T-cell (primary cell): ENCODE measurements around the gene CDT1. TPM values are rescaled to one million over a fixed set of nuclear protein-coding genes. Genes with fewer than 3 reads are reported as not detected.

Experiments
- ATAC-seq, 4 experiments: fragments of 200-7000 bp in 3 of 4; fragments of 150-1000 bp in 1 of 4; cut with Tn5 transposase; replicated peaks in 1 of 4; 1 replicate in 3 of 4; 2 replicates in 1 of 4; pipeline ENCODE4 v1.10.0; 2021; ENCODE audit warnings: moderate library complexity in 3 of 4, mild to moderate bottlenecking in 2 of 4, moderate number of reproducible peaks in 1 of 4
- CTCF ChIA-PET, 2 donors: fragments of 300-600 bp; sonication (Branson Sonifier 250); formaldehyde crosslinking; loops; one replicate each; lab custom pipeline; 2022; ENCODE audit warnings: antibody characterized with exemption in 2 of 2; lab: Charles Lee
- POLR2A ChIA-PET, 2 donors: fragments of 300-600 bp; sonication (Branson Sonifier 250); formaldehyde crosslinking; loops; one replicate each; lab custom pipeline; 2022; ENCODE audit warnings: antibody characterized with exemption in 2 of 2; lab: Charles Lee
- DNase-seq, 35 experiments: peaks; one replicate each; pipeline versions ENCODE4 v3.0.0 to v3.0.0-alpha.2; 2013 to 2023
- H3K27ac ChIP-seq: one replicate; pipeline ENCODE4 v1.5.1; 2013; ENCODE audit warnings: low read length
- H3K27me3 ChIP-seq, 2 experiments: replicated peaks in 1 of 2; 1 replicate in 1 of 2; 2 replicates in 1 of 2; pipeline versions ENCODE4 v1.6.1 to v1.7.0; 2013; ENCODE audit warnings: low read length in 1 of 2, mixed read lengths in 1 of 2; ENCODE audit not compliant: control insufficient read depth in 2 of 2, insufficient read depth in 2 of 2; ENCODE audit errors: extremely low read depth in 1 of 2
- H3K36me3 ChIP-seq, 2 donors: 1 replicate in 1 of 2; 2 replicates in 1 of 2; pipeline versions ENCODE4 v1.6.1 to v1.7.0; 2013; ENCODE audit warnings: low read length in 1 of 2; ENCODE audit not compliant: control insufficient read depth in 2 of 2, insufficient read depth in 1 of 2; ENCODE audit errors: extremely low read depth in 1 of 2
- H3K4me1 ChIP-seq, 2 experiments: 1 replicate in 1 of 2; 2 replicates in 1 of 2; pipeline versions ENCODE4 v1.6.1 to v1.7.0; 2013; ENCODE audit warnings: low read length in 2 of 2, mixed read lengths in 1 of 2; ENCODE audit not compliant: insufficient read depth in 2 of 2, control insufficient read depth in 1 of 2; ENCODE audit errors: extremely low read depth in 1 of 2
- H3K4me3 ChIP-seq, 2 donors: 1 replicate in 1 of 2; 2 replicates in 1 of 2; pipeline versions ENCODE4 v1.5.1 to v1.7.0; 2013; ENCODE audit warnings: mild to moderate bottlenecking in 2 of 2, low read length in 1 of 2, moderate library complexity in 1 of 2; ENCODE audit not compliant: control insufficient read depth in 1 of 2; ENCODE audit errors: extremely low read depth in 1 of 2
- H3K9me3 ChIP-seq: 2 replicates; pipeline ENCODE4 v1.7.0; 2013
- H3K27ac Mint-ChIP-seq, 2 donors: one replicate each; pipeline ENCODE4 v1.8.0; 2020 to 2021; ENCODE audit warnings: mild to moderate bottlenecking in 2 of 2, mixed read lengths in 2 of 2
- H3K27me3 Mint-ChIP-seq, 2 donors: one replicate each; pipeline ENCODE4 v1.8.0; 2021 to 2022; ENCODE audit warnings: mixed read lengths in 2 of 2
- H3K36me3 Mint-ChIP-seq: one replicate; pipeline ENCODE4 v1.8.0; 2021; ENCODE audit warnings: mixed read lengths
- H3K4me1 Mint-ChIP-seq, 3 donors: one replicate each; pipeline ENCODE4 v1.8.0; 2020 to 2022; ENCODE audit warnings: mixed read lengths in 3 of 3, mild to moderate bottlenecking in 1 of 3
- H3K4me3 Mint-ChIP-seq, 3 donors: one replicate each; pipeline ENCODE4 v1.8.0; 2020 to 2022; ENCODE audit warnings: mild to moderate bottlenecking in 3 of 3, mixed read lengths in 3 of 3, moderate library complexity in 3 of 3
- H3K9me3 Mint-ChIP-seq, 3 donors: one replicate each; pipeline ENCODE4 v1.8.0; 2020 to 2022; ENCODE audit warnings: mixed read lengths in 3 of 3
- WGBS: methylation state at CpG from one replicate; pipeline ENCODE4 v1.1.5; 2013; ENCODE audit warnings: missing lambda C conversion rate; ENCODE audit not compliant: insufficient coverage; 5-methylcytosine and 5-hydroxymethylcytosine counted together
- total RNA-seq, 35 experiments: library from RNA in 6 of 35; stranded (reverse) in 6 of 35; fragments of 120-200 nt in 1 of 35; gene quantifications; one replicate each; pipeline versions ENCODE4 v1.2.1 to v1.2.4 and lab custom pipeline; 2013 to 2026

CDT1 gene
- total RNA-seq, 5 donors from 2014 or later (not counting 1 experiment from before 2014, with no cell fraction given), result 0.93 to 3.7 (median 1.5) TPM

- no peaks in the 10 kb centered on the region for H3K27me3 Mint-ChIP-seq
- H3K4me1 ChIP-seq, result peaks cover 14 to 61% of the 10 kb centered on the region in 2 experiments
- CTCF ChIA-PET, result no interaction called here
- no peaks in the 10 kb centered on the region for H3K9me3 ChIP-seq
- H3K36me3 Mint-ChIP-seq, result no peaks in the 10 kb centered on the region
- ATAC-seq (no peak), DNase-seq (no peak)
- no peak overlapping the region for H3K27ac ChIP-seq
- POLR2A ChIA-PET, result no interaction called here
- no peak overlapping the region for H3K4me3 ChIP-seq
- H3K9me3 Mint-ChIP-seq, result no peaks in the 10 kb centered on the region
- no peaks in the 10 kb centered on the region for H3K36me3 ChIP-seq
- peak overlapping the region in 1 of 2 donors; percentile 4 for H3K27ac Mint-ChIP-seq
- peaks cover 29 to 37% (median 34%) of the 10 kb centered on the region in 3 donors for H3K4me1 Mint-ChIP-seq
- H3K27me3 ChIP-seq, result no peaks in the 10 kb centered on the region
- no peak overlapping the region for H3K4me3 Mint-ChIP-seq
These were observed 4.7 kb upstream of the CDT1 start for GRCh38 chr16:88798772-88799455.

DNA sequence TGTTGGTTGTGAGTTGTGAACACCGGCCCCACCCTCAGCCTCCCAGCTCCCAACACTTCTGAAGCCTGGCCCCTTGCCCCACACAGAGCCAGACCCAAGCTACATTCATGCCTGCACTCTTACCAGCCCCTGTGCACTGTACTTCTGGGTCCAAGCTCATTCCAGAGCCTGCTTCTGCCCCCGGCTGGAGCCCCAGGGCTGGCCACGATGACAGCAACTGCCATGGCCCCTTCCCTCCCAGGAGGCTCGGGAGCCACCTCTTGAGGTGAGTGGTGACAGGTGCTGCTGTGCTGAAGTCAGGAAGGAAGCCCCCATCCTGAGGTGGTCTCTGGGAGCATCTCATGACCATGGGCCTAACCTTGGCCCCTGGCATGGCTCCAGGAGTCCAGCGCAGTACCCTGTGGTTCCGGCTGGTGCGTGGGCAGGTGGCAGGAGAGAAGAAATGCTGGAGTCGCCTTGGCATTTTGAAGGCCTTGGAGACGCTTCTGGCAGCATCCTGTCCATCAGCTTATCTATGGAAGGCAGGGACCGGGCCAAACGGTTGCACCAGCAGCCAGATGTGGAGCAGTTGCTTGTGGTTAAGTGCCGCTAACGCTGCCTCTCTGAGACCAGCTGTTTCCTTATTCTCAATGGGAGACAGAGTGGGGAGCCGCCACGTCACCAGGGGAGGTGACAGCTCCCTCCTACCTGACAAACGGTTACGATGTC, 3.9 kb upstream of the CDT1 start:
- Mint-ChIP-seq H3K27ac (no peak overlapping the region), H3K36me3 (no peaks in the 10 kb centered on the region), H3K4me3 (peak overlapping the region in 1 of 3 donors; percentile 25), H3K4me1 (peaks cover 25 to 37% (median 32%) of the 10 kb centered on the region in 3 donors), H3K27me3 (no peaks in the 10 kb centered on the region), H3K9me3 (no peaks in the 10 kb centered on the region)
- Histone ChIP-seq H3K9me3 (no peaks in the 10 kb centered on the region), H3K4me3 (no peak overlapping the region), H3K36me3 (no peaks in the 10 kb centered on the region), H3K4me1 (peaks cover 8 to 61% of the 10 kb centered on the region in 2 experiments), H3K27me3 (peaks cover 0 to 4% of the 10 kb centered on the region in 2 experiments), H3K27ac (no peak overlapping the region)
- peak in 5 of 35 experiments; percentile 24 to 55 (median 44) for DNase-seq
- peak in 1 of 4 experiments; percentile 20 for ATAC-seq
- WGBS, result 53% methylated on average over 12 of the region's 17 CpGs
- POLR2A ChIA-PET, result no interaction called here
- CTCF ChIA-PET, result no interaction called here

GRCh38 chr16:88800277-88800592, 3.4 kb upstream of the CDT1 start:
- no peak overlapping the region for H3K4me3 ChIP-seq
- no peaks in the 10 kb centered on the region for H3K36me3 ChIP-seq
- ATAC-seq (no peak), DNase-seq (no peak)
- Mint-ChIP-seq H3K27me3 (no peaks in the 10 kb centered on the region), H3K4me1 (peaks cover 20 to 32% (median 27%) of the 10 kb centered on the region in 3 donors), H3K27ac (peak overlapping the region; percentile 23 to 45), H3K36me3 (no peaks in the 10 kb centered on the region), H3K9me3 (no peaks in the 10 kb centered on the region), H3K4me3 (peak overlapping the region in 1 of 3 donors; percentile 25)
- H3K9me3 ChIP-seq, result no peaks in the 10 kb centered on the region
- H3K27me3 ChIP-seq, result peaks cover 0 to 6% of the 10 kb centered on the region in 2 experiments
- POLR2A ChIA-PET, result no interaction called here
- H3K27ac ChIP-seq, result no peak overlapping the region
- CTCF ChIA-PET, result no interaction called here
- 95% methylated on average over 4 of the region's 6 CpGs for WGBS
- H3K4me1 ChIP-seq, result peaks cover 7 to 61% of the 10 kb centered on the region in 2 experiments

GRCh38 chr16:88804173-88804551, 573 bp downstream of the CDT1 start:
- Histone ChIP-seq H3K36me3 (peaks cover 7 to 8% of the 10 kb centered on the region in 2 donors), H3K4me1 (peaks cover 5 to 51% of the 10 kb centered on the region in 2 experiments), H3K4me3 (no peak overlapping the region), H3K27ac (no peak overlapping the region), H3K9me3 (no peaks in the 10 kb centered on the region), H3K27me3 (peaks cover 0 to 6% of the 10 kb centered on the region in 2 experiments)
- H3K27me3 Mint-ChIP-seq, result no peaks in the 10 kb centered on the region
- CTCF ChIA-PET, result no interaction called here
- no peaks in the 10 kb centered on the region for H3K9me3 Mint-ChIP-seq
- POLR2A ChIA-PET, result no interaction called here
- DNase-seq, result no peak
- H3K4me1 Mint-ChIP-seq, result peaks cover 16 to 26% (median 21%) of the 10 kb centered on the region in 3 donors
- peak overlapping the region; percentile 28 to 84 (median 37) for H3K4me3 Mint-ChIP-seq
- no peak overlapping the region for H3K27ac Mint-ChIP-seq
- WGBS, result 1% methylated on average over 16 of the region's 16 CpGs
- H3K36me3 Mint-ChIP-seq, result no peaks in the 10 kb centered on the region
- ATAC-seq, result no peak

DNA sequence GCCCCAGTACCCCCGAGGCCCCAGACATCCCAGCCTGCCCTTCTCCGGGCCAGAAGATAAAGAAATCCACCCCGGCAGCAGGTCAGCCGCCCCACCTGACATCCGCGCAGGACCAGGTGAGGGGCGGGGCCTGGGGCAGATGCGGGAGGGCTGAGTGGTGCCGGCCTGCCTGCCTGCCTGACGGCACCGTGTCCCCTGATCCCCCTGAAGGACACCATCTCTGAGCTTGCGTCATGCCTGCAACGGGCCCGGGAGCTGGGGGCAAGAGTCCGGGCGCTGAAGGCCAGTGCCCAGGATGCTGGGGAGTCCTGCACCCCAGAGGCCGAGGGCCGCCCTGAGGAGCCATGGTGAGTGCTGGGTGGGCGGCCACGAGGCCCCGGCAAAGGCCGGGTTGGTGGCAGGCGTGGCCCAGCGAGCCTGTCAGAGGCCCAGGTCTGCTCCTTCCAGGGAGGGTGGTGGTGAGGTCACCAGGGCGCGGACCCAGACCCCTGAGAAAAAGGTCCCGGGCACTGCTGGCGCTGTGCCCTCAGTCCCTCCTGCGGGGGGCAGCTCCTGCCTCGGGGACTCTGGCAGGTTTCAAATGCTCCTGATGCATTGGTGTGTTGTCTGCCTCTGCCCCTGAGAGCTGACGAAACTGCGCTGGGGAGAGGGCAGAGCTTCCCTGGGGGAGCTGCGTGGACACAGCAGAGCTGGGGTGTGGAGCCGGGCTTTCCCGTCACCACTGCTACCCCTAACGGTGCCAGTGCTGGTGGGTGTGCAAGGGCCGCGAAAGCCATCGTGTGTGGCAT, 1.2 kb downstream of the CDT1 start:
- WGBS, result 31% methylated on average over 32 of the region's 39 CpGs
- peaks cover 16 to 28% (median 21%) of the 10 kb centered on the region in 3 donors for H3K4me1 Mint-ChIP-seq
- H3K27ac ChIP-seq, result no peak overlapping the region
- peaks cover 0 to 6% of the 10 kb centered on the region in 2 experiments for H3K27me3 ChIP-seq
- no peaks in the 10 kb centered on the region for H3K27me3 Mint-ChIP-seq
- DNase-seq (peak in 1 of 35 experiments; percentile 14), ATAC-seq (no peak)
- H3K4me3 Mint-ChIP-seq, result peak overlapping the region; percentile 28 to 84 (median 37)
- H3K36me3 ChIP-seq, result peaks cover 8 to 13% of the 10 kb centered on the region in 2 donors
- ChIA-PET CTCF (no interaction called here), POLR2A (no interaction called here)
- H3K9me3 Mint-ChIP-seq, result no peaks in the 10 kb centered on the region
- peaks cover 3 to 50% of the 10 kb centered on the region in 2 experiments for H3K4me1 ChIP-seq
- no peaks in the 10 kb centered on the region for H3K36me3 Mint-ChIP-seq
- no peaks in the 10 kb centered on the region for H3K9me3 ChIP-seq
- H3K27ac Mint-ChIP-seq, result no peak overlapping the region
- no peak overlapping the region for H3K4me3 ChIP-seq

- ATAC-seq (no peak), DNase-seq (no peak)
- peaks cover 2 to 50% of the 10 kb centered on the region in 2 experiments for H3K4me1 ChIP-seq
- CTCF ChIA-PET, result no interaction called here
- no peak overlapping the region for H3K4me3 ChIP-seq
- no peak overlapping the region for H3K4me3 Mint-ChIP-seq
- peaks cover 0 to 6% of the 10 kb centered on the region in 2 experiments for H3K27me3 ChIP-seq
- 92% methylated on average over 12 of the region's 22 CpGs for WGBS
- H3K9me3 Mint-ChIP-seq, result no peaks in the 10 kb centered on the region
- no peak overlapping the region for H3K27ac ChIP-seq
- H3K36me3 Mint-ChIP-seq, result no peaks in the 10 kb centered on the region
- H3K4me1 Mint-ChIP-seq, result peaks cover 15 to 29% (median 22%) of the 10 kb centered on the region in 3 donors
- no peak overlapping the region for H3K27ac Mint-ChIP-seq
- POLR2A ChIA-PET, result no interaction called here
- no peaks in the 10 kb centered on the region for H3K9me3 ChIP-seq
- H3K27me3 Mint-ChIP-seq, result no peaks in the 10 kb centered on the region
- H3K36me3 ChIP-seq, result peaks cover 8 to 14% of the 10 kb centered on the region in 2 donors
These were observed 1.7 kb downstream of the CDT1 start for GRCh38 chr16:88805340-88805715.
